Measurements from ENCODE around the gene RAPGEF6.
A peak's percentile ranks its signal among the peaks of the same experiment; 100 is the strongest.

- TF ChIP-seq, protein P1, sequence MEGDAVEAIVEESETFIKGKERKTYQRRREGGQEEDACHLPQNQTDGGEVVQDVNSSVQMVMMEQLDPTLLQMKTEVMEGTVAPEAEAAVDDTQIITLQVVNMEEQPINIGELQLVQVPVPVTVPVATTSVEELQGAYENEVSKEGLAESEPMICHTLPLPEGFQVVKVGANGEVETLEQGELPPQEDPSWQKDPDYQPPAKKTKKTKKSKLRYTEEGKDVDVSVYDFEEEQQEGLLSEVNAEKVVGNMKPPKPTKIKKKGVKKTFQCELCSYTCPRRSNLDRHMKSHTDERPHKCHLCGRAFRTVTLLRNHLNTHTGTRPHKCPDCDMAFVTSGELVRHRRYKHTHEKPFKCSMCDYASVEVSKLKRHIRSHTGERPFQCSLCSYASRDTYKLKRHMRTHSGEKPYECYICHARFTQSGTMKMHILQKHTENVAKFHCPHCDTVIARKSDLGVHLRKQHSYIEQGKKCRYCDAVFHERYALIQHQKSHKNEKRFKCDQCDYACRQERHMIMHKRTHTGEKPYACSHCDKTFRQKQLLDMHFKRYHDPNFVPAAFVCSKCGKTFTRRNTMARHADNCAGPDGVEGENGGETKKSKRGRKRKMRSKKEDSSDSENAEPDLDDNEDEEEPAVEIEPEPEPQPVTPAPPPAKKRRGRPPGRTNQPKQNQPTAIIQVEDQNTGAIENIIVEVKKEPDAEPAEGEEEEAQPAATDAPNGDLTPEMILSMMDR (IDR thresholded peaks at IDR 0.05), result peak in 1 of 6 experiments; percentile 10
- TF ChIP-seq POLR2A (IDR thresholded peaks at IDR 0.05), result no peak
Measured at GRCh38 chr5:131533836-131534235, 101.2 kb downstream of the RAPGEF6 start.
